Heart left ventricle (tissue), 16 donors: ENCODE data around the gene C1orf232. TPM values are rescaled to one million over a fixed set of nuclear protein-coding genes. Genes with fewer than 3 reads are reported as not detected.

Experiments used
- ATAC-seq, 4 donors: fragments of 200-7000 bp; cut with Tn5 transposase; one replicate each; pipeline ENCODE4 v1.9.1; 2020 to 2022; ENCODE audit warnings: moderate library complexity in 4 of 4, mild to moderate bottlenecking in 3 of 4, moderate number of reproducible peaks in 1 of 4
- DNase-seq, 5 donors: peaks; one replicate each; pipeline ENCODE4 v3.0.0-alpha.2; 2020
- H3K27ac ChIP-seq, 12 donors: fragments of 200-600 bp; sonication (generic) in 4 of 12; one replicate each; pipeline versions ENCODE4 v1.5.0 to v1.8.0; 2016 to 2022; ENCODE audit warnings: mild to moderate bottlenecking in 2 of 12
- H3K27me3 ChIP-seq, 9 donors: fragments of 200-600 bp; sonication (generic) in 2 of 9; one replicate each; pipeline versions ENCODE4 v1.5.1 to v1.8.0; 2016 to 2022; ENCODE audit warnings: mild to moderate bottlenecking in 3 of 9
- H3K36me3 ChIP-seq, 9 donors: fragments of 200-600 bp; sonication (generic) in 2 of 9; one replicate each; pipeline versions ENCODE4 v1.5.0 to v1.8.0; 2018 to 2022; ENCODE audit warnings: mild to moderate bottlenecking in 2 of 9
- H3K4me1 ChIP-seq, 12 donors: fragments of 200-600 bp; sonication (generic) in 4 of 12; one replicate each; pipeline versions ENCODE4 v1.5.0 to v1.8.0; 2016 to 2022; ENCODE audit warnings: mild to moderate bottlenecking in 3 of 12
- H3K4me3 ChIP-seq, 12 donors: fragments of 200-600 bp; sonication (generic) in 4 of 12; one replicate each; pipeline versions ENCODE4 v1.5.0 to v1.8.0; 2017 to 2022; ENCODE audit warnings: mild to moderate bottlenecking in 9 of 12, moderate library complexity in 4 of 12
- H3K9me3 ChIP-seq, 12 donors: fragments of 200-600 bp; sonication (generic) in 4 of 12; one replicate each; pipeline versions ENCODE4 v1.5.0 to v1.8.0; 2016 to 2022; ENCODE audit warnings: mild to moderate bottlenecking in 1 of 12
- POLR2A ChIP-seq, 2 donors: fragments of 450-650 bp; IDR thresholded peaks; one replicate each; pipeline ENCODE4 v1.6.1; 2017; ENCODE audit warnings: antibody characterized with exemption in 2 of 2, mild to moderate bottlenecking in 2 of 2, moderate library complexity in 2 of 2
- WGBS, 4 donors: extraction: QIAGEN DNeasy Blood & Tissue Kit in 2 of 4; methylation state at CpG; one replicate each; pipeline versions ENCODE4 v1.1.5 to v1.1.7; 2013 to 2018; 5-methylcytosine and 5-hydroxymethylcytosine counted together
- intact Hi-C, 10 donors: fragments of 100-400 bp; cut with DNase I; formaldehyde crosslinking; loops; one replicate each; pipeline versions ENCODE4 v1.11.1 to v1.14.2; 2022
- polyA plus RNA-seq, 2 donors: library from polyadenylated mRNA; stranded (reverse); fragments of 200-250 nt; gene quantifications; one replicate each; pipeline ENCODE4 v1.2.3, GENCODE V29; 2013
- total RNA-seq, 9 donors: library from RNA; depleted of rRNA in 2 of 9; stranded (reverse); fragments of >200 nt in 2 of 9; fragmentation: NEBNext Ultra II Directional in 3 of 9; extraction: Animal tissue kit (Norgen Biotek cat#: 25700) in 3 of 9; gene quantifications; one replicate each; pipeline versions ENCODE4 v1.1.0 to v1.2.4, GENCODE V29; 2016 to 2023
- TF ChIP-seq, protein P1 (sequence below), 12 donors: fragments of 200-600 bp; sonication (generic) in 4 of 12; IDR thresholded peaks; one replicate each; pipeline versions ENCODE4 v1.5.0 to v1.8.0; 2018 to 2022; ENCODE audit warnings: antibody characterized with exemption in 12 of 12, mild to moderate bottlenecking in 5 of 12
- donor health status: ischemic (EF 13 %, LVEDD 7.1; RV severe dilation, severe dysfunction).
- donor health status: healthy with polysubstance abuse.
- donor health status: DM: no; HTN: yes; CAD: no.
- donor health status: DM: no; HTN: no; CAD: no.
- donor health status: ischemic (EF 25% LVEDD 6.9; RV normal size, moderate dysfunction).
- donor health status: ischemic (EF 25% LVEDD 5.7; RV mildly dilated, moderate dysfunction).
- donor health status: healthy.
- donor health status: DM: yes; HTN: yes; CAD: no.
- donor health status: ischemic (EF 35%, LVEDD 5.7; RV mildly dilated, moderate dysfunction).
- donor health status: nonischemic (EF 11% LVEDD 7.7; RV severe dilation, severe dysfunction).
- donor health status: DM: yes; HTN: yes; CAD: no.
- donor health status: PGD.
- donor health status: ischemic (EF 29% LVEDD 5.4; RV normal size, mild dysfunction).
- donor health status: nonischemic (EF 23%, LVEDD 6.1; RV moderate dilation, normal function).

C1orf232 gene
- total and polyA plus RNA-seq, 11 donors: not detected

DNA sequence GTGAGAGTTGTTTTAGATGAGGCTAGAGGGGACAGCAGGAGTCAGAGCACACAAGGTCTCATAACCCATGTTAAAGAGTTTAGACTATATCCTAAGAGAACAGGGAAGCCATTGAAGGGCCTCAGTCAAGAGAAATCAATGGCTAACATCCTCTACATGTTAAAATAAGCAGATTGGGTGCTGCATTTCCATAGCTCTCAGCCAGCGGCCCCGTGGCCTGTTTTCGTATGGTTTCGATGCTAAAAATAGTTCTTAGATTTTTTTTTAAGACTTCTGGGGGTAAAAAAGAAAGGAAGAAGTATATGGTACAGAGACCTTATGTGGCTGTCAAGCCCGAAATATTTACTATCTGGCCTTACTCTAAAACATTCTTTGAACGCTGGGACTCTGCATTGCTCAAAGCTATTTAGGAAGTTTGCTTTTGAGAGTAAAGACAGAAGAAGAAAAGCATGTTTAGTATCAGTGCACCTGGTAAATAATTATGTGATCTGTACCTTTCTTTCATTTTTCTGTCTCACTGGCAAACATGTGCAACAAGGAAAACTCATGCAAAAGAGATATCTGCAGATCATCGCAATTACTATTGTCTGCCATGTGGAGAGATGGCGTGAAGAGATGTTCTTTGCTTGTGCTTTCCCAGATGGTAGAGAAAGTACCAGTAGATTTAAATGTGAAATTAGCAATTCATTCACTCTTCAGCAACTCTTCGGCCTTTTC, 48.7 kb downstream of the C1orf232 start:
- H3K27ac ChIP-seq: peak overlapping the region in 3 of 12 donors; percentile 41 to 61 (median 42)

DNA sequence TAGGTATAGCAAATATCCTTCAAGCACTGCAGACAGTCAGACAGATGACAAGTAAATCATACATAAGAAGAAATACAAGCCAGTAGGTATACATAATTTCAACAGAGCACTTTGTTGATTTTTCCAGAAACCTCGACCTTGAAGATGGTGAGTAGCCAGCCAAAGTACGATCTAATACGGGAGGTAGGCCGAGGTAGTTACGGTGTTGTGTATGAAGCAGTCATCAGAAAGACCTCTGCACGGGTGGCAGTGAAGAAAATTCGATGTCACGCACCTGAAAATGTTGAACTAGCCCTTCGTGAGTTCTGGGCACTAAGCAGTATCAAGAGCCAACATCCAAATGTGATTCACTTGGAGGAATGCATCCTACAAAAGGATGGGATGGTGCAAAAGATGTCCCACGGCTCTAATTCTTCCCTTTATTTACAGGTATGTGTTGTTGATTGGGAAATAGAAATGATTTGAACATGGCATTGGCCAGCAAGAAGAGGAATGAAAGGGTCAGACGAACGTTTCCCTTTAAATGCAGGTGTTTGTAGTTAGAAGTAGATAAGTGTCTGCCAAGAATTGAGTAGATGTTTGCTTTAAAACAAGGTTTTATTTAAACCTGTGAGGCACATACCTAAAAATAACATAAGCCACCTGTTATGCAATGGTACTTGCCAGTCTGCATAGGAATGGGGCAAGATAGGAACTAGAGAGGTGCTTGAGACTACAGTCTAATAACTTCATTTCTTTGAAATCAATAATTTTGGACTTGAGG, 54.4 kb downstream of the C1orf232 start:
- TF ChIP-seq, protein P1, sequence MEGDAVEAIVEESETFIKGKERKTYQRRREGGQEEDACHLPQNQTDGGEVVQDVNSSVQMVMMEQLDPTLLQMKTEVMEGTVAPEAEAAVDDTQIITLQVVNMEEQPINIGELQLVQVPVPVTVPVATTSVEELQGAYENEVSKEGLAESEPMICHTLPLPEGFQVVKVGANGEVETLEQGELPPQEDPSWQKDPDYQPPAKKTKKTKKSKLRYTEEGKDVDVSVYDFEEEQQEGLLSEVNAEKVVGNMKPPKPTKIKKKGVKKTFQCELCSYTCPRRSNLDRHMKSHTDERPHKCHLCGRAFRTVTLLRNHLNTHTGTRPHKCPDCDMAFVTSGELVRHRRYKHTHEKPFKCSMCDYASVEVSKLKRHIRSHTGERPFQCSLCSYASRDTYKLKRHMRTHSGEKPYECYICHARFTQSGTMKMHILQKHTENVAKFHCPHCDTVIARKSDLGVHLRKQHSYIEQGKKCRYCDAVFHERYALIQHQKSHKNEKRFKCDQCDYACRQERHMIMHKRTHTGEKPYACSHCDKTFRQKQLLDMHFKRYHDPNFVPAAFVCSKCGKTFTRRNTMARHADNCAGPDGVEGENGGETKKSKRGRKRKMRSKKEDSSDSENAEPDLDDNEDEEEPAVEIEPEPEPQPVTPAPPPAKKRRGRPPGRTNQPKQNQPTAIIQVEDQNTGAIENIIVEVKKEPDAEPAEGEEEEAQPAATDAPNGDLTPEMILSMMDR (IDR thresholded peaks at IDR 0.05): no peak
- TF ChIP-seq POLR2A (IDR thresholded peaks at IDR 0.05): no peak
- no peak for DNase-seq
- no peaks in the 10 kb centered on the region for H3K9me3 ChIP-seq
- WGBS, 4 donors: 65 to 74% (median 70%) methylated on average over 12 of the region's 12 CpGs
- no peaks in the 10 kb centered on the region for H3K27me3 ChIP-seq
- intact Hi-C loops: loop anchor here in 5 of 10 donors (5.0 kb wide), 3 partner anchors 48 to 163 kb away; partner anchors contain the start of gene CEP85 (in 4 of the 5)
- H3K4me1 ChIP-seq: peaks cover 0 to 48% (median 31%) of the 10 kb centered on the region in 12 donors
- H3K36me3 ChIP-seq: peaks cover 0 to 57% (median 44%) of the 10 kb centered on the region in 9 donors
- H3K27ac ChIP-seq: peak overlapping the region in 10 of 12 donors; percentile 28 to 99 (median 48)
- no peak for ATAC-seq
- H3K4me3 ChIP-seq: peak overlapping the region in 1 of 12 donors; percentile 9

More for the DNA sequence above, 48.7 kb downstream of the C1orf232 start:
- H3K36me3 ChIP-seq: peaks cover 0 to 82% (median 59%) of the 10 kb centered on the region in 9 donors
- H3K4me1 ChIP-seq: peaks cover 0 to 60% (median 24%) of the 10 kb centered on the region in 12 donors
- intact Hi-C loops: no loop called here
- DNase-seq: no peak
- TF ChIP-seq, protein P1 (IDR thresholded peaks at IDR 0.05): no peak
- no peak for TF ChIP-seq POLR2A (IDR thresholded peaks at IDR 0.05)
- H3K4me3 ChIP-seq: no peak overlapping the region
- 63 to 78% (median 67%) methylated on average over 8 to 9 of the region's 9 CpGs for WGBS, 4 donors
- ATAC-seq: no peak
- H3K27me3 ChIP-seq: no peaks in the 10 kb centered on the region
- H3K9me3 ChIP-seq: no peaks in the 10 kb centered on the region

Other genes with a start within 250 kb of the C1orf232 start
- 10 to 100 TPM in 4 of 9 donors, 1 to 10 TPM in 5; 5.8 to 18.6 (median 9.7) TPM for gene PAFAH2, start 170.9 kb downstream of the C1orf232 start, total RNA-seq
- 1 to 10 TPM; 5.9 to 7.6 TPM for gene PAFAH2, start 170.9 kb downstream of the C1orf232 start, polyA plus RNA-seq
- gene EXTL1, start 147.2 kb downstream of the C1orf232 start, total RNA-seq: 10 to 100 TPM in 2 of 9 donors, 1 to 10 TPM in 7; 1.8 to 17.5 (median 4.1) TPM
- gene EXTL1, start 147.2 kb downstream of the C1orf232 start, polyA plus RNA-seq: 1 to 10 TPM; 1.2 to 5.7 TPM
- gene SLC30A2, start 122.8 kb downstream of the C1orf232 start, total RNA-seq: 10 to 100 TPM in 4 of 9 donors, 1 to 10 TPM in 5; 2.9 to 18.0 (median 6.5) TPM
- gene SLC30A2, start 122.8 kb downstream of the C1orf232 start, polyA plus RNA-seq: 1 to 10 TPM; 3.4 to 3.7 TPM
- gene TRIM63, start 101.3 kb downstream of the C1orf232 start, total RNA-seq: 100 to 1,000 TPM; 136 to 598 (median 196) TPM
- gene TRIM63, start 101.3 kb downstream of the C1orf232 start, polyA plus RNA-seq: 100 to 1,000 TPM; 277 to 444 TPM
- gene PDIK1L, start 57.1 kb downstream of the C1orf232 start, total RNA-seq: 1 to 10 TPM; 3.9 to 9.3 (median 6.0) TPM
- gene PDIK1L, start 57.1 kb downstream of the C1orf232 start, polyA plus RNA-seq: 1 to 10 TPM; 2.1 to 2.7 TPM
- 1 to 10 TPM; 2.5 to 6.5 (median 3.2) TPM for gene FAM110D, start 9.9 kb downstream of the C1orf232 start, total RNA-seq
- 1 to 10 TPM; 2.2 to 3.7 TPM for gene FAM110D, start 9.9 kb downstream of the C1orf232 start, polyA plus RNA-seq
- 10 to 100 TPM; 13.7 to 36.8 (median 21.0) TPM for gene ZNF593, start 945 bp upstream of the C1orf232 start, total RNA-seq
- gene ZNF593, start 945 bp upstream of the C1orf232 start, polyA plus RNA-seq: 100 to 1,000 TPM in 1 of 2 donors, 10 to 100 TPM in 1; 43.1 to 147 TPM
- not detected for gene ZNF593OS, start 2.9 kb upstream of the C1orf232 start, total RNA-seq
- gene ZNF593OS, start 2.9 kb upstream of the C1orf232 start, polyA plus RNA-seq: not detected
- gene CNKSR1, start 8.5 kb upstream of the C1orf232 start, total RNA-seq: 1 to 10 TPM in 7 of 9 donors, under 1 TPM in 1, not detected in 1; 0.60 to 3.4 (median 1.4) TPM
- gene CNKSR1, start 8.5 kb upstream of the C1orf232 start, polyA plus RNA-seq: 1 to 10 TPM in 1 of 2 donors, under 1 TPM in 1; 0.80 to 1.6 TPM
- gene CATSPER4, start 21.6 kb upstream of the C1orf232 start, total RNA-seq: not detected
- not detected for gene CATSPER4, start 21.6 kb upstream of the C1orf232 start, polyA plus RNA-seq
- 100 to 1,000 TPM in 2 of 9 donors, 10 to 100 TPM in 7; 28.6 to 180 (median 48.7) TPM for gene CEP85, start 65.2 kb upstream of the C1orf232 start, total RNA-seq
- 10 to 100 TPM; 13.4 to 22.7 TPM for gene CEP85, start 65.2 kb upstream of the C1orf232 start, polyA plus RNA-seq
- 100 to 1,000 TPM in 1 of 9 donors, 10 to 100 TPM in 8; 22.4 to 234 (median 40.0) TPM for gene SH3BGRL3, start 111.1 kb upstream of the C1orf232 start, total RNA-seq
- 100 to 1,000 TPM in 1 of 2 donors, 10 to 100 TPM in 1; 43.8 to 119 TPM for gene SH3BGRL3, start 111.1 kb upstream of the C1orf232 start, polyA plus RNA-seq
- 10 to 100 TPM in 3 of 9 donors, 1 to 10 TPM in 6; 3.7 to 17.2 (median 7.6) TPM for gene UBXN11, start 137.7 kb upstream of the C1orf232 start, total RNA-seq
- 10 to 100 TPM in 1 of 2 donors, 1 to 10 TPM in 1; 9.0 to 12.2 TPM for gene UBXN11, start 137.7 kb upstream of the C1orf232 start, polyA plus RNA-seq
- gene CD52, start 149.0 kb upstream of the C1orf232 start, total RNA-seq: 10 to 100 TPM in 2 of 9 donors, 1 to 10 TPM in 6, not detected in 1; 1.6 to 89.9 (median 4.4) TPM
- gene CD52, start 149.0 kb upstream of the C1orf232 start, polyA plus RNA-seq: 10 to 100 TPM in 1 of 2 donors, 1 to 10 TPM in 1; 9.9 to 26.1 TPM
- under 1 TPM in 2 of 9 donors, not detected in 7; 0.25 to 0.45 TPM for gene CRYBG2, start 185.2 kb upstream of the C1orf232 start, total RNA-seq
- not detected for gene CRYBG2, start 185.2 kb upstream of the C1orf232 start, polyA plus RNA-seq
- 1 to 10 TPM in 1 of 9 donors, under 1 TPM in 2, not detected in 6; 0.28 to 1.2 (median 0.48) TPM for gene ZNF683, start 203.8 kb upstream of the C1orf232 start, total RNA-seq
- gene ZNF683, start 203.8 kb upstream of the C1orf232 start, polyA plus RNA-seq: under 1 TPM in 1 of 2 donors, not detected in 1; 0.04 TPM
- under 1 TPM in 1 of 9 donors, not detected in 8; 0.15 TPM for gene LIN28A, start 241.9 kb upstream of the C1orf232 start, total RNA-seq
- not detected for gene LIN28A, start 241.9 kb upstream of the C1orf232 start, polyA plus RNA-seq